T-helper 2 cell treated with Interferon-gamma antibody and Interleukin-4, amounts not matched to agents 100 ng/mL and 5 ng/mL, for 36 hours (primary cell): Measurements from ENCODE around the gene PPP2R5D. TPM values are rescaled to one million over a fixed set of nuclear protein-coding genes. Genes with fewer than 3 reads are reported as not detected.

Source experiments
- intact Hi-C: fragments of 100-400 bp; cut with micrococcal nuclease; formaldehyde crosslinking; loops from one replicate; pipeline ENCODE4 v1.15.1; 2023
- total RNA-seq: library from RNA; stranded (reverse); gene quantifications from 2 replicates; pipeline ENCODE4 v1.2.3, GENCODE V29; 2022

PPP2R5D gene
- total RNA-seq, 1 donor from 2014 or later: 52.6 TPM

DNA sequence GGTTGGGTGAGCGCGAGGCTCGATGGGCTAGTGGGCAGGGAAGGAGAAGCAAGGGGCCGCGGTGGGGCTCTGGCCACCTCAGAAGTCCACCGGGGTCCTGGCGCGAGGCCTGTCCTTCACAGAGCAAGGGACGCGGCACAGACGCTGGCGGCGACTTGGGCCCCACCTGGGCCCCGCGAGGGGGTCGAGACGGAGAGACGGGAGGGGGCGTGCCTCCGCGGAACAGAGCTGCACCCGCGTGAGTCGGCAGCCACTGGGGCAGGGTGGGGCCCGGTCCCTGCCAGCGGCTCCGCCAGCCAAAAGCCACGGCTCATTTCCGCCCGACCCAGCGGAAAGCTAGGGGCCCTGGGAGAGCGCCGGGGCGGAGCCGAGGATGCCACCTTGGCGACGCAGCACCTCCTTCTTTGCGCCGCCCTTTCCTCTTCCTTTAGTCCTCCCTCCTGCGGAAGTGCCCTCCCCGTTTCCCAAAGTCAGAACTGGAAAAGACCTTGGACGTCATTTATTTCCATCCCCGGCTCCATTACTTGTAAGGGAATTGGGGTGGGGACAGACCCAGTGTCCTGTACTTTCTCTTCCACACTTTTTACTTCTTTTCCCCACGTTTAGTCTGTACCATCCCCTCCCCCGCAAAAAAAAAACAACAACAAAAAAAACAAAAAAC, 69.3 kb downstream of the PPP2R5D start, which contains the start of gene CUL7:
Gene CUL7, minus strand, starts transcription at position 307 of the 661 bp plus-strand sequence. CDS start 1,063 bp downstream, outside the sequence.
- intact Hi-C loops: loop anchor here (1.0 to 10.0 kb wide), 5 partner anchors 39 to 489 kb away; partner anchors contain the start of genes CNPY3, KLHDC3, LRRC73 and POLR1C

DNA sequence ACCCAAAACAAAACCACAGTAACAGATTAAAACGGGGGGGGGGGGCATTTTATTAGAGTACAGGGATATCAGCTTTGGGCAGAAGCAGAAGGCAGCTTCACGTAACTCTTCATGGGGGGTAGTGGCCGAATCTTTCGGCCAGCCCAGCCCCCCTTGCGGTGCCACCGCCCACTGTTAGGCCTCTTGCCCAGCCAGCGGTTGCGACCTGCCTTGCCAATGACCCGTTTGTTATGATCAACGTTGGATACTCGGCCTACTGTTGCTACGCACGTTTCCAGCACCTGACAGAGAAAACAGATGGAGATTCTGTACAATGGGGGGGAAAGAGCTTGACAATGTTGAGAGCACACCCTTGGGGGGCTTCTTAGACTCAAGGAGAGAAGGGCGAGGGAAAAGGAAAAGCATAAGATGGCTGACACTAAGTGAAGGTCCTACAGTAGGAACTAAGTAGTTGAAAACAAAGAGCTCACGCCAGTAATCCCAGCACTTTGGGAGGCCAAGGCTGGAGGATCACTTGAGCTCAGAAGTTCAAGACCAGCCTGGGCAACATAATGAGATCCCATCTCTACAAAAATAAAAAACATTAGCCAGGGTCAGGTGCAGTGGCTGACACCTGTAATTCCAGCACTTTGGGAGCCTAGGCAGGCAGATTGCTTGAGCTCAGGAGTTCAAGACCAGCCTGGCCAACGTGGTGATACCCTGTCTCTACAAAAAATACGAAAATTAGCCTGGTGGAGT, 70.0 kb downstream of the PPP2R5D start:
- intact Hi-C loops: loop anchor here (10.0 kb wide), 2 partner anchors 460 to 490 kb away; partner anchors contain the start of genes LRRC73, POLR1C, UBR2 and YIPF3

DNA sequence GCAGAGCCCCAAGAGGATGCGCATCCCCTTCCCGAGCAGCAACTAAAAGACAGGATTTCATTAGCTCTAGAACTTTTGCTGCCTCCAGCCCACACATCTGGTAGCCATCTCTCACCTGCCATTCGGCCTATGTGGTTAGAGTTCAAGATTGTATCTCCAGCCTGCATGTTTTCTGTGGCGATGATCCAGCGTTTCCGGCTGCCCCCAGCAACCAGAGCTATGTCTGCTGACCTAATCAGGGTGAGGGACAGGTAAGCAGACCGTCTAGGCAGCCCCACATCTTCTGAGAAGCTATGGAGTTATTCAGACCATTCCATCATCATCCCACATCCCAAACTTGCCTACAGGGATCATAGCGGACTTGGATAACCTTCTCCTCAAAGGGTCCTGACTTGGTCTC, 71.6 kb downstream of the PPP2R5D start:
- intact Hi-C loops: loop anchor here (10.0 kb wide), 2 partner anchors 459 to 491 kb away; partner anchors contain the start of genes LRRC73, POLR1C, UBR2 and YIPF3

DNA sequence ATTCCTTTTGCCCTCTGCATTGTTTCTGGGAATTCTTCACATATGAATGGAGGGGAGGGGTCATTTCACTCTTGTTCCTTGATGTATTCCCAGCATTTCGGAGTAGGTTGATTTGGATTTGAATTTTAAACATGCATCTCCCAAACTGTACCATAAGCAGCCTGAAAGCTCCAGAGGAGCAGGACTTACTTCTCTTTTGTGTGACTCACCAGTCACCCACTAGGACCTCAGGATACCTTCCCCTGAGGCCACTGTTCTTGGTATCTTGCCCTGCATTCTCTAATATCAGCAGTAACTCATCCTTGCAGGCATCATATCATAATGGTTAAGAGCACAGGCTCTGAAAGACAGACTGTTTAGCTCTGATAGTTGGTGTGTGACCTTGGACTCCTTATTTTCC, 74.2 kb downstream of the PPP2R5D start:
- intact Hi-C loops: loop anchor here (10.0 kb wide), 2 partner anchors 456 to 494 kb away; partner anchors contain the start of genes LRRC73, POLR1C, UBR2 and YIPF3

DNA sequence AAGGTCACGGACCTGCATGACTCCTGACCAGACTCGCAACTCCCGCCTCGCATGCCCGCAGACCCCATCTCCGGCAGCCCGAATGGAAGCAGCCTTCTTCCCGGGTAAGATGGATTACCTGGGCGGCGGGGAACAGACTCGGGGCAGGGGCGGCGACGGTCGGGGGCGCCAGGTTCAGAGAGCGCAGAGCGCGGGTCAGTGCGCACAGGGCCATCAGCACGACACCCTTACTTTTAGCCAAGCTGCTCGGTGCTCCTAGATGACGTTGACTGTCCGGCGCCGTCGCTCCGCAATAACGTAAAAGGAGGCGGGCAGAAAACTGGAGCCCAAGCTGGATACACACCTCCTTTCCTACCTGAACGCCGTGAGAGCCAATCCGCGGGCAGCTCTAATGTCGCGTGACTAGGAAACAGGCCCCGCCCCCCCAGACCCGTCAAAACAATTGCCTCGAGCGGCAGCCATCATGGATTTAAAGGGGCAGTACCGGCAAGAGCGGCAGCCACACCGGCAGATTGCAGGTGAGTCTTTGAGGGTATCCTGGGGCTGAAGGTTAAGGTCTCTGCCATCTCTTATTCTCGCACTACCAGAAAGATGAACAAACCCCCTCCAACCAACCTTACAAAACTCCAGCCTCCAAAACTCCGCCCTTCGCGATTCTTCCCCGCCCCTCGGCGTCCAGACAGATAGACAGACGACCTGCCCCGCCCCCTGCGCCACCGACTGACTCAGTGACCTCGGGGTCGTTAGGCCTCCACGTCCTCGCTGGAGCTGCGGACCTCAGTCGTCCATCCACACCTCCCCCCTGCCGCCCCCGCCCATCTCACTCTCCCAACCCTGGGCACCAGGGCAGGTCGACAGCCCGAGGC, 75.0 kb downstream of the PPP2R5D start, which contains the start of the genes KLC4 and MRPL2:
Gene KLC4, plus strand, starts transcription at position 464 of the 866 bp plus-strand sequence. CDS start 1,705 bp downstream, outside the sequence.
Gene MRPL2, minus strand, starts transcription at position 267 of the 866 bp plus-strand sequence. Its CDS starts 53 bp downstream, at position 214.
- intact Hi-C loops: loop anchor here (1.0 to 10.0 kb wide), 6 partner anchors 45 to 495 kb away; partner anchors contain the start of genes CNPY3, KLHDC3, LRRC73 and PEX6

DNA sequence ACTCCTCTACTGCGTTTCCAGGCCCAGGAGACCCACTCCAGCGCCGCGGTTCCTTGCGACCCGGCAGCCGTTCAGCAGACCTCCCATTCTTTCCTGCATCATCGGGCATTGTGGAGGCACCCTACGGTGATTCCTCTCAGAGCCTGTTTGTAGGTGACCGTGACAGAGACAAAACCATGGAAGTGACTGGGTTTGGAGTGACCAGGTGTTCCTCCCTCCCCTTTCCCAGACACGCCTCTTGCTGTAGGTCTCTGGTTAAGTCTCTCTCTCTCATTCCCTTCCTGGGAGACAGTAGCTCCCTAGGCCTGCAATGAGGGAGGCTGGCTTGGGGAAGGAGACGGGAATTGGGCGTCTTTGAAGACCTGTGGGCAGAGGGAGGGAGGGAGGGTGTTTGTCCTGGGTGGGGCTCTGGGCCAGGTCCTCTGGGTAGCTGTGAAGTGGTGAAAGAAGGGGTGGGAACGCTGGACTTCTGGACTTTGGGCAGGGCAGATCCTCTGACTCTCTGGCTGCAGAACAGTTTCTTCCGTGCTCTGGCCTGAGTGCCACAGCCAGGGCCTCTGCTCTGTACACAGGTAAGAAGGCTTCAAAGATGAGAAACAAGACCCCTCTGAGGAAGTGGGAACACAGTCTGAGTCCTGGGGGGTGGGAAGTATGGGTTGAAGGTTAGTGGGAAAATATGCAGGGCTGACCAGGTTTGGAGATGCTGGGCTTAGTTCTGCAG, 75.8 kb downstream of the PPP2R5D start:
- intact Hi-C loops: no loop called here

DNA sequence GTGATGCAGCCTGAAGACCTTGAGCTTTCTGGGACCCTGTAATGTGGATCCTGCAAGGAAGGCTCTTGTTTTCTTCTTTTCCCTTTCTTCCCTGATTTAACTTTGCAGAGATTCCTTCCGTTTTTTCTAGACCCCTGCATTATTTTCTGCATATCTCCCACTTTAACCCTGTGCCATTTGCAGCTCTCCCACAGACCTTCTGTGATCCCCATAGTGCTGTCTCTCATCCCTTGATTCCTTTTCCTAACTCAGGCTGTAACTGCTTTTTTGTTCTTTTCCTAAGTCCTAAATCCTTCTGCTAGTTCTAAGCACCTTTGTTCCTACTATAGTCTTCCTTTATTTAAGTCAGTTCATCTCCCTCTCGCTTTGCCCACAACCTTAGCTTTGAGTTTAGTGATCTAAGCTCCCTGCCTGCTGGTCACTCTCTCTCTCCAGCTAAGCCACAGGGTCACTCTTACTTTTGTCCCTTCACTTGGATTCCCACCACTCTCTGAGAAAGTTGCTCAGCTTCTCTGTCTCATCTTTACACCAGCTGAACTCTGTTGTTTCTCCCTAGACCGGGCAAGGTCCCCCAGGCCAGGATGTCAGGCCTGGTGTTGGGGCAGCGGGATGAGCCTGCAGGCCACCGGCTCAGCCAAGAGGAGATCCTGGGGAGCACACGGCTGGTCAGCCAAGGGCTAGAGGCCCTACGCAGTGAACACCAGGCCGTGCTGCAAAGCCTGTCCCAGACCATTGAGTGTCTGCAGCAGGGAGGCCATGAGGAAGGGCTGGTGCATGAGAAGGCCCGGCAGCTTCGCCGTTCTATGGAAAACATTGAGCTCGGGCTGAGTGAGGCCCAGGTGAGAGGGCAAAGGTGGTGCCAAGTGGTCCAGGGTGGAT, 76.6 kb downstream of the PPP2R5D start:
- intact Hi-C loops: no loop called here

DNA sequence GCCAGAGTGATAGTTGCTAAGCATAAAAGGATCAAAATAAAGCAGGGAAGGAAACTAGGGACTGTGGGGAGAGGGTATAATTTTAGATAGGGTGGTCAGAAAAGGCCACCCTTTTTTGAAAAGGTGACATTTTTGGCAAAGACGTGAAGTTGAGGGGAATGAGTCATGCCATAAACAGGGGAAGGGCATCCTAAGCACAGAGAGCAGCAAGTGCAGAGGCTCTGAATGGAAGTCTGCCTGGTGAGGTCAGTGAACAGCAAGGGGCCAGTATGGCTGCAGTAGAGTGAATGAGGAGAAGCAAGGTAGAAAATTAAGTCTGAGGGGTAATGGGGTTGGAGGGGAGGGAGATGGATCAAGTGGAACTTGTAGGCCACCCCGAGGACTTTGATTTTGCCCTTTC, 77.5 kb downstream of the PPP2R5D start:
- intact Hi-C loops: no loop called here

Other genes starting within 250 kb of the PPP2R5D start
- gene TBCC, start 238.5 kb upstream of the PPP2R5D start, total RNA-seq: 28.7 and 29.0 TPM in 2 replicates
- 21.8 and 22.3 TPM in 2 replicates for gene BICRAL, start 202.5 kb upstream of the PPP2R5D start, total RNA-seq
- 91.0 and 94.7 TPM in 2 replicates for gene RPL7L1, start 105.0 kb upstream of the PPP2R5D start, total RNA-seq
- gene PTCRA, start 68.5 kb upstream of the PPP2R5D start, total RNA-seq: not detected in 2 replicates
- 54.1 and 55.3 TPM in 2 replicates for gene CNPY3, start 55.1 kb upstream of the PPP2R5D start, total RNA-seq
- gene GNMT, start 23.8 kb upstream of the PPP2R5D start, total RNA-seq: 0.98 and 1.00 TPM in 2 replicates
- gene PEX6, start 5.4 kb upstream of the PPP2R5D start, total RNA-seq: 27.1 and 28.5 TPM in 2 replicates
- 63.6 and 65.6 TPM in 2 replicates for gene MEA1, start 29.4 kb downstream of the PPP2R5D start, total RNA-seq
- gene KLHDC3, start 29.7 kb downstream of the PPP2R5D start, total RNA-seq: 65.4 and 67.1 TPM in 2 replicates
- 70.7 and 74.8 TPM in 2 replicates for gene RRP36, start 37.1 kb downstream of the PPP2R5D start, total RNA-seq
- 10.6 and 12.0 TPM in 2 replicates for gene CUL7, start 69.3 kb downstream of the PPP2R5D start, total RNA-seq
- gene MRPL2, start 74.9 kb downstream of the PPP2R5D start, total RNA-seq: 47.9 and 50.2 TPM in 2 replicates
- gene KLC4, start 75.1 kb downstream of the PPP2R5D start, total RNA-seq: 10.1 and 11.4 TPM in 2 replicates
- gene PTK7, start 91.7 kb downstream of the PPP2R5D start, total RNA-seq: 1.9 TPM in 2 replicates
- 46.5 and 46.8 TPM in 2 replicates for gene SRF, start 186.7 kb downstream of the PPP2R5D start, total RNA-seq
- 42.9 and 45.5 TPM in 2 replicates for gene CUL9, start 197.6 kb downstream of the PPP2R5D start, total RNA-seq
- gene DNPH1, start 244.9 kb downstream of the PPP2R5D start, total RNA-seq: 43.9 and 45.7 TPM in 2 replicates